ENCODE measurements around the gene KRTAP10-9.
A peak's percentile ranks its signal among the peaks of the same experiment; 100 is the strongest.
"Not testable (repeated sequence)": the region's sequence is repeated elsewhere in the genome, so short reads cannot be mapped to it uniquely, and the experiment has no call there.

Gene KRTAP10-9

GRCh38 chr21:44614161-44614631, 12.7 kb upstream of the KRTAP10-9 start:
- no peak for DNase-seq (ENCODE audit: extremely low read depth in 1 of 2, low read depth in 1 of 2)

GRCh38 chr21:44614961-44615391, 11.9 kb upstream of the KRTAP10-9 start:
- DNase-seq (ENCODE audit: extremely low read depth in 1 of 2, low read depth in 1 of 2) = no peak

GRCh38 chr21:44615466-44615865, 11.4 kb upstream of the KRTAP10-9 start:
- DNase-seq (ENCODE audit: extremely low read depth in 1 of 2, low read depth in 1 of 2) = no peak

GRCh38 chr21:44615911-44616590, 10.8 kb upstream of the KRTAP10-9 start:
- no peak for DNase-seq (ENCODE audit: extremely low read depth in 1 of 2, low read depth in 1 of 2)

- DNase-seq (ENCODE audit: extremely low read depth in 1 of 2, low read depth in 1 of 2) = no peak
Observed at GRCh38 chr21:44616591-44616926, 10.3 kb upstream of the KRTAP10-9 start.

GRCh38 chr21:44617071-44617501, 9.8 kb upstream of the KRTAP10-9 start:
- no peak for DNase-seq (ENCODE audit: extremely low read depth in 1 of 2, low read depth in 1 of 2)

GRCh38 chr21:44618504-44618903, 8.4 kb upstream of the KRTAP10-9 start:
- no peak for DNase-seq (ENCODE audit: extremely low read depth in 1 of 2, low read depth in 1 of 2)

GRCh38 chr21:44618909-44619308, 8.0 kb upstream of the KRTAP10-9 start:
- peak; percentile 23 to 25 for DNase-seq (ENCODE audit: extremely low read depth in 1 of 2, low read depth in 1 of 2)

- DNase-seq (ENCODE audit: extremely low read depth in 1 of 2, low read depth in 1 of 2) = no peak
Observed at GRCh38 chr21:44619886-44620285, 7.0 kb upstream of the KRTAP10-9 start.

GRCh38 chr21:44623575-44623974, 3.3 kb upstream of the KRTAP10-9 start:
- no peak for DNase-seq (ENCODE audit: extremely low read depth in 1 of 2, low read depth in 1 of 2)

- DNase-seq (ENCODE audit: extremely low read depth in 1 of 2, low read depth in 1 of 2) = no peak
Observed at GRCh38 chr21:44625756-44626155, 1.1 kb upstream of the KRTAP10-9 start.

- no peak for DNase-seq (ENCODE audit: extremely low read depth in 1 of 2, low read depth in 1 of 2)
Observed at GRCh38 chr21:44626262-44626661, 631 bp upstream of the KRTAP10-9 start.

- not testable (repeated sequence) for DNase-seq (ENCODE audit: extremely low read depth in 1 of 2, low read depth in 1 of 2)
Observed at GRCh38 chr21:44627181-44627822, 409 bp downstream of the KRTAP10-9 start.

- not testable (repeated sequence) for DNase-seq (ENCODE audit: extremely low read depth in 1 of 2, low read depth in 1 of 2)
Observed at GRCh38 chr21:44627831-44628233, 939 bp downstream of the KRTAP10-9 start.

GRCh38 chr21:44628707-44629391, 2.0 kb downstream of the KRTAP10-9 start:
- DNase-seq (ENCODE audit: extremely low read depth in 1 of 2, low read depth in 1 of 2) = no peak

- no peak for DNase-seq (ENCODE audit: extremely low read depth in 1 of 2, low read depth in 1 of 2)
Observed at GRCh38 chr21:44630440-44630839, 3.5 kb downstream of the KRTAP10-9 start.

- no peak for DNase-seq (ENCODE audit: extremely low read depth in 1 of 2, low read depth in 1 of 2)
Observed at GRCh38 chr21:44632067-44632466, 5.2 kb downstream of the KRTAP10-9 start.

- DNase-seq (ENCODE audit: extremely low read depth in 1 of 2, low read depth in 1 of 2) = no peak
Observed at GRCh38 chr21:44636209-44637017, 9.5 kb downstream of the KRTAP10-9 start.

- no peak for DNase-seq (ENCODE audit: extremely low read depth in 1 of 2, low read depth in 1 of 2)
Observed at GRCh38 chr21:44637018-44637850, 10.3 kb downstream of the KRTAP10-9 start, which contains the start of gene KRTAP10-10. TSS of gene KRTAP10-10 (plus strand) at chr21:44637356. CDS start at chr21:44637418, 62 bp downstream.

GRCh38 chr21:44637851-44638348, 11.0 kb downstream of the KRTAP10-9 start:
- DNase-seq (ENCODE audit: extremely low read depth in 1 of 2, low read depth in 1 of 2) = not testable (repeated sequence)
